Epithelial cell of esophagus (primary cell): ENCODE data around the gene MED13L.

Experiments used
- DNase-seq: peaks from one replicate; pipeline ENCODE4 v3.0.0; 2010; ENCODE audit warnings: low read depth
- H3K4me3 ChIP-seq: 2 replicates; pipeline ENCODE4 v1.5.1; 2011; ENCODE audit warnings: mild to moderate bottlenecking, low read length, control low read depth
- TF ChIP-seq, protein P1 (sequence below): IDR thresholded peaks from 2 replicates; pipeline ENCODE4 v1.5.1; 2011; ENCODE audit warnings: low read depth, mild to moderate bottlenecking, low read length, control low read depth, inconsistent platforms; ENCODE audit not compliant: insufficient read depth; ENCODE audit errors: missing control alignments

Gene MED13L

DNA sequence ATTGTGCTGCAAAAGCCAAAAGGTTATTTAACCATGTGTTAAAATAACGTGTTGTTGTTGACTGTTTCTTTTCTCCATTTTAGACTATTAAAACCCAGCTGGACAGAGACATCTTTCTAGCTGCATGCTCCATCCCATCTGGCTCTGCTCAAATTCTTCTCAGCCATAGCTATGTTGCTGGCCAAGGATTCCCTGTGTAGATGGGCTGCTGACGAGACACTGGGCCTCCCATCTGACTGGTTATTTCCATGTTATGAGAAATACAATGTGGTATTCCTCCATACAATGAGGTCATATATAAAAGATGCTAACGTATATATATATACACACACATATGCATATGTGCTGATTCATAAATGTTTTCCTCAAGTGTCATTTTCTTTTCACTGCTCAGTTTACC, 30.1 kb downstream of the MED13L start:
- DNase-seq: peak; percentile 42
- no peak overlapping the region for H3K4me3 ChIP-seq
- TF ChIP-seq, protein P1, sequence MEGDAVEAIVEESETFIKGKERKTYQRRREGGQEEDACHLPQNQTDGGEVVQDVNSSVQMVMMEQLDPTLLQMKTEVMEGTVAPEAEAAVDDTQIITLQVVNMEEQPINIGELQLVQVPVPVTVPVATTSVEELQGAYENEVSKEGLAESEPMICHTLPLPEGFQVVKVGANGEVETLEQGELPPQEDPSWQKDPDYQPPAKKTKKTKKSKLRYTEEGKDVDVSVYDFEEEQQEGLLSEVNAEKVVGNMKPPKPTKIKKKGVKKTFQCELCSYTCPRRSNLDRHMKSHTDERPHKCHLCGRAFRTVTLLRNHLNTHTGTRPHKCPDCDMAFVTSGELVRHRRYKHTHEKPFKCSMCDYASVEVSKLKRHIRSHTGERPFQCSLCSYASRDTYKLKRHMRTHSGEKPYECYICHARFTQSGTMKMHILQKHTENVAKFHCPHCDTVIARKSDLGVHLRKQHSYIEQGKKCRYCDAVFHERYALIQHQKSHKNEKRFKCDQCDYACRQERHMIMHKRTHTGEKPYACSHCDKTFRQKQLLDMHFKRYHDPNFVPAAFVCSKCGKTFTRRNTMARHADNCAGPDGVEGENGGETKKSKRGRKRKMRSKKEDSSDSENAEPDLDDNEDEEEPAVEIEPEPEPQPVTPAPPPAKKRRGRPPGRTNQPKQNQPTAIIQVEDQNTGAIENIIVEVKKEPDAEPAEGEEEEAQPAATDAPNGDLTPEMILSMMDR: no peak

DNA sequence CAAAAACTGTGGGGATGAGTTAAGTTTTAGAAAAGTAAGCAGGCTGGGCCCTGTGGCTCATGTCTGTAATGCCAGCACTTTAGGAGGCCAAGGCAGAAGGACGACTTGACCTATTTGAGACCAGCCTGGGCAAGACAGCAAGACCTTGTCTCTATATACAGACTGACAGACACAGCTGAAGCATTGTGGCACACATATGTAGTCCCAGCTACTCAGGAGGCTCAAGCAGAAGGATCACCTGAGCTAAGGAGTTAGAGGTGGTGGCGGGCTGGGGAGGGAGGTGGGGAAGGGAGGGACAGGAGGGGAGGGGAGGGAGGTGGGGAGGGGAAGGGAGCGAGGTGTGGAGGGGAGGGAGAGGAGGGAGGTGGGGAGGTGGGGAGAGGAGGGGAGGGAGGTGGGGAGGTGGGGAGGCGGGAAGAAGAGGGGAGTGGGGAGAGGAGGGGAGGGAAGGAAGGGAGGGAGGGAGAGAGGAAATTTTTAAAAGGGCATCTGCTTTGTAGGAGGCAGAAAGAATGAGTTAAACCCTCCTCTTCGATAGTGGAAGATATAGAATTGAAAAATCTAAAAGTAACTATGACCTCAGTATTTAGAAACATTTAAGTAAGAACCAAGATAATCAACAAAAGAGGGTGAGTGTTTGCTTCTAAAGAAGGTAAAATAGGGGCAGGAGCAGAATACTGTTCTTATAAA, 30.9 kb downstream of the MED13L start:
- no peak for DNase-seq
- no peak overlapping the region for H3K4me3 ChIP-seq
- TF ChIP-seq, protein P1: no peak

DNA sequence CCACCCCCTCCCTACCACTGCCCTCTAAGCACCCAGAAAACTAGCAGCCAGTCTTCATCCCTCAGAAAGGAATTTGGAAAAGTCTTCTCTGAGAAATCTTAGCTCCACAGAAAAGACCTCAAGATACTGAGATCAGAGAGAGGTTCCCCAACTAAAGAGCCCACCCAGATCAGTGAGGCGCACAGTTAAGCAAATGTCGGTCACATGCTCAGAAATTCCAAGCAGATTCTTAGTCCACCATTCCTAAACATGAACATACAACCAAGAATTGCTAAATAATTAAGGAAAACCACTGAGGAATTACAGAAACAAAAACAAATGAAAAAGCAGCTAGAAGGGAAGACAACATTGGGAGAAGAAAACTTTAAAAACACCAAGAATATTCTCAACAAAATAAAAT, 32.3 kb downstream of the MED13L start:
- H3K4me3 ChIP-seq: no peak overlapping the region
- no peak for DNase-seq
- TF ChIP-seq, protein P1: no peak

DNA sequence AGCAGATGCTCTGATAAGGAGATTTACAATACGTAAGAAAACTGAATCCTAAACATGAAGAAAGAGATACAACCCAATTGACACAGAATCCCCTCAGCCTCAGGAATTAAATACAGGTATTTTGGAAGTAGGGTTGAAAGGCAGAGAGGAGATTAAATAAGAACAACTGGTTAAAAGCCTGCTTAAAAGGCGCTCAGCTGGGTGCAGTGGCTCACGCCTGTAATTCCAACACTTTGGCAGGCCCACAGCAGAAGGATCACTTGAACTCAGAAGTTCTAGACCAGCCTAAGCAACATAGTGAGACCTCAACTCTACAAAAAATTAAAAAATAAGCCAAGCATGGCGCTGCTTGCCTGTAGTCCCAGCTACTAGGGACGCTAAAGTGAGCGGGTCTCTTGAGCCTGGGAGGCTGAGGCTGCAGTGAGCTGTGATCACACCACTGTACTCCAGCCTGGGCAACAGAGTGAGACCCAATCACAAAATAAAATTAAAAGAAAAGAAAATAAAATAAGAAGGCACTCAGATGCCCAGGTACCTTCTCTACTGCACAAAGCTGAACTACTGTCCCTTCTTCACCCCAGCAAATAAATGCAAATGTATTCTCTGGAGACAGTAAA, 32.9 kb downstream of the MED13L start:
- no peak for DNase-seq
- H3K4me3 ChIP-seq: no peak overlapping the region
- TF ChIP-seq, protein P1: no peak

DNA sequence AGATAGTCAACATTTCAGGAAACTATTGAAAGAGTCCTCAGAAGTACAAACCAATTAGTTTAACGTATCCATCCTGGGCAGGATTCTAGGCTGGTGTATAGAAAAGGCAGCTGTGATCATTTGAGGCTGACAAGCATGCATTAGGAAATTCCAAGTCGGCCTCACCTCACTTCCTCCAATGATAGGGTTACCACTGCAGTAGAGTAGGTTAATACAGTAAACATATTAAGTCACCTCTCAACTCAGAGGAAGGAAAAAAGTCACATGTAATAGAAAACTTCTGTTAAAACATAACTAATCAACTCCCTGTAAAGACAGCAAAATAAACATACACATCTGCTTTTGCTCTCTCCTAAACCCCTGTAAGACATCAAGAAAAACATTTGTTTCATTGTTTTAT, 33.5 kb downstream of the MED13L start:
- DNase-seq: peak; percentile 64
- H3K4me3 ChIP-seq: no peak overlapping the region
- TF ChIP-seq, protein P1: no peak

DNA sequence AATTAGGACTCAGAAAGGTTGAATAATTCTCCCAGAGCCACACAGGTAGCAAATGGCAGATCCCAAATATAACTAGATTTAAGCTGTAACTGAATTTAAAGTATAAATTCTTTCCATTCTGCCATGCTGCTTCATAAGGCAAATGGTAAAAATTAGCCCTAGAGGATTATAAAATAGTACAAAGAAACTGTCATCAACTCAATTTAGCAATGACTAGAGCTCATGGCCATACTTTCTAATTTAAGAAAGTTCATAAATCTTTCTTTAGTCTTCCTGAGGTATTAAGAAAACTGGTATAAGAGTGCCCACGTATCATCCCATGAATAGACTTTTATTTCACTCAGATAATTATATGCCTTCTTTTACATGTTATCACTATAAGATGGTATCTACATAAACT, 34.8 kb downstream of the MED13L start:
- TF ChIP-seq, protein P1: no peak
- DNase-seq: no peak
- no peak overlapping the region for H3K4me3 ChIP-seq
